GM21515 (cell line): ENCODE data around the gene CCNE1.

Experiments
- ATAC-seq: cut with Tn5 transposase; IDR thresholded peaks from one replicate; pipeline ENCODE4 v1.9.1; 2021; ENCODE audit not compliant: unreplicated experiment

Gene CCNE1

DNA sequence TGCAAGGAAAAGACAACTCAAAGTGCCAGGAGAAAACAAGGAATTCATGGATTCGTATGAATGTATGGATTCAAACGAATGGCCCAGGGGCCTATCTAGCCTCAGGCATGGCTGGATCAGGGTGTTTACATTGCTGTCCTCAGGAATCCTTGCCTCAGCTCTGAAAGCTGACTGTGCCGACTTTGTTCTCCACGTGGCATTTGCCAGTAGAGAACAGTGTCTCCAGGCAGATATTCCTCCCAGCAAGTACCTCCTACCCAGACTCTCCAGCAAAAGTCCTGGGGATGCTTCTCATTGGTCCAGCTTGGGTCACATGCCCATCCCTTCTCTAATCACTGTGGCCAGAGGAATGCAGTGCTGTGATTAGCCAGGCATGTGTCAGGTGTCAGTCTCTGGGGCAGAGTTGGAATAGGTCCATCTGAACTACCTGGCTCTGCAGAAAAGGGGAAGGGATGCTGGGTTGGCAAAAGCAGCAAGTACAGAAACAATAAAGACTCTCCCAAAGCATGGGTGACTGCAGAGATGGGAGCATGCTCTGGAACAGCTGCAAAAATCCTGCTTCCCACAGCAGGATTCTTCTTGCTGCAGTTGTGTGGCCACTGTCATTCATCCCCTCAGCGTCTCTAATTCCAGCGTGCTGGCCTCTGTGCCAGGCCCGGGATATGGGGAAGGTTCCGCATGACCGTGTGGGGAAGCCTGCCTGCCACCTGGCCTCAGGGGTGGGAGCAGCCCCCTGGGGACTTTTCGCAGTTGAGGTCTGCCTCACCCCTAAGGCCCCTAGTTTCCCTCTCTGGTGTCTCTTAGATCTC is 30.0 kb downstream of the CCNE1 start:
- ATAC-seq = no peak

DNA sequence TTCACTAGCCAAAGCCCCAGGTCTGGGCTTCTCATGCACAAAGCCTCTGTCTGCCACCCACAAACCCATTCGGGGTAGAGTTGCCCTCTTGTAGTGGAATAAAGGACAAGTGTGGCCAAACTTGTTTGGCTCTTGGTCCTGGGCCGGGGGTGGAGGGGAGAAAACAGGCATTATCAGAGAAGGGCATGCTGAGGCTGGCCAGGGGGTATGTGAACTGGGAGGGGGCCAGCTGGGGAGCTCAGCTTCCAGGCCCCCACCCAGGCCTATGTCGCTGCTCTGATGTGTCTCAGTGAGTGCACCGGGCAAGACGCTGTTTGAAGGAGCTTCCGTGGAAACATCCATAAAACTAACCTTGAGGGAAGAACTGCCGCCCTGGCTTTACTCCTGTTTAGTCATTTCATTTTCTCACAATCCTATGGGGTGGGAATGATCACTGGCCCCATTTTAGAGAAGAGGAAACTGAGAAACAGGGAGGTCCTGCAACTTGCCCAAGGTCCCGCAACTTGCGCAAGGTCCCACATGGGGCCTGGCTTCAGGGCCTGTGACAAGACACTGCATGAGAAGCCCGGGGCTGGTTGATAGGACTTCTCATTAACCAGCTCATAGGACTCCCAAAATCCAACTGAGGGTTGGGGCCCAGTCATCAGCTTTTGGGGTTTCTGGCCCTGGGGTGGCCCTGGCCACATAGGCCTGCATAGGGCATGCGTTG is 30.8 kb downstream of the CCNE1 start:
- ATAC-seq = no peak

DNA sequence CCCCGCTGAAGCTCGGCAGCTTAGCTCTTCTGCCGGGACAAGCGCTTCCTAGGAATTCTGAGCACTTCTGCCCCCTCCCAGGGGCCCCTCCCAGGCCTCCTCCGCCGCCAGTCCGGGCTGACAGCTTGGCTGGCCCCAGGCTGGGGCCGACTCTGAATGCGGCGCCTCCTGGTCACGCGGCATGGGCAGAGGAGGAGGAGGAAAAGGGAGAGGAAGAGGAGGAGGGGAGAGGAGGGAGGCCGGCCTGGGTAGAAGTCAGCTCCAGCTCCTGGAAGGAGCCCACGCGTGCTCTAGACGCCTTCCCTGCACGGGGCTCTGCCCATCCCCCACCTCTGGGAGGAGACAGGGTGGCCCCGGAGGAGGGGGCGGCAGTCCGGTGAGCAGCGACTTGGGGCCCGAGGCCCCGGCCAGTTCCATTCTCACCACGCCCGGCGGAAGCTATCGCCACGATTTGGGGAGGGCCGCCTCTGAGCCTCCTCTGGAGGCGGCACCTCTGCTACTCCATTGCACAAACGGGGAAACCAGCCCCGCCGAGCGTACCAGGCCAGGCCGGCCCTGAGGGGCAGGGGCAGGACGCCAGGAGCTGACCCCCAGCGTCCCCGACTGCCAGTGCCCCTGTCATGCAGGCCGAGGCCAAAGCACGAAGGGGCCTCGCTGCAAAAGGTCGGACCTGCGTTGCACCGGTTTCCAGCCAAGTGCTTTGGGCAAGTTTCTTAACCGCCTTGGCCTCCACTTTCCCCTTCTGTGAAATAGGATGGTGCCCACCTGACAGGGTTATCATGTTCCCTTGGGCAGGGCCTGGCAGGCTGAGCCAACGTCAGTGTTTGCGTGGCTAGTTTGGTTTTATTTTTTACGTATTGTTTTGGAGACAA is 31.6 kb downstream of the CCNE1 start:
- ATAC-seq = no peak

DNA sequence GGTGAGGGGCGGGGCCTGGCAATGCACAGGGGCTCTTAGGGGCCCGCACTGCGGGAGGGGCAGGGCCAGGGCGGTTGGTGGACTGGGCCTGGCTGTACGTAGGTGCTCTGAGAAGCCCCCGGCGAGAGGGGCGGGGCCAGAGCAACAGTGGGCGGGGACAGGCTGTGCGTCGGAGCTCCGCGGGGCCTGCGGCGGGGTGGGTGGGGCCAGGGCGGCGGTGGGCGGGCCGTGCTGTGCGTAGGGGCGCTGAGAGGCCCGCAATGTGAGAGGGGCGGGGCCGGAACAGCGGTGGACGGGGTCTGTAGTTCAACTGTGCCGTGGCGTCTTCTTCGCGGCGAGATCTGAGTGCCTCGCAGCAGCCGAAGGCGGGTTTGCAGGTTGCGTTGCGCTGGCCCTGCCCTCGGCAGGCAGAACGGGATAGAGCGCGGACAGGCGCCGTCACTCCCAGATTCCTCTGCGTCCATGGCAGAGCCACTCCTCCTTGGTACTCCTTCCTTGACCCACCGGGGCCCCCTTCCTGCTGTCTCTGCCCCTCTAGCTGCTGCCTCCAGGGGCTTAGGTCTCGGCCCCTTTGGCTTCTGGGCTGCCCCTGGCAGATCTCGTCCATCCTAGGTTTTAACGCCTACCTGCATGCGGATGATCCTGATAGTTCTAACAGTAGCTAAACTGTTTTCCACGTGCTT is 33.2 kb downstream of the CCNE1 start:
- ATAC-seq = peak; percentile 78

DNA sequence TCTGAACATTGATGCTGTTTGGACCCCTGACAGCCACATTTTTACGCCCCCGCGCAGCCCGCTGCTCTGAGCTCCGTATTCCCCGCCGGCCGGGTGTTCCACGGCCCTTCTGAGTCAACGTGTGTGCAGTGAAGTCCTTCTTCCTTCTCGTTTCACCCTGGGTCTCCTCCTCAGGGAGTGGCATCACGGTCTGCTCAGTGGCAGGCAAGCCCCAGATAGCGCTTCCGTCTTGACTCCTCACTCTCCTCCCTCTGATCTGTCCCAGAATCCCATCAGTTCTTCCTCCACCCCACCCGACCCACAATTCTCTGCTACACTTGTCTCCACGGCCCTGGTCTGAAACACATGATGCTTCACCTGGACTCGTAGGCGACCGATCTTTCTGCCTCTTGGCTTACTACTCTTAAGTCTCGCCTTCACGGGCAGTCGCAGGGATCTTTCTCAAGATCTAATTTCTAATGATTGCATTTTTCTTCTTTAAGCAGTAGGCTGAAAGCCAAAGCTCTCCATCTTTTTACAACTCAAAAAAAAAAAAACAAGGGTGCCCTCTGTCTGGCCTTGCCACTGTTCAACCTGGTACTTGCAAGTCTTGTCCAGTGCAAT is 33.9 kb downstream of the CCNE1 start:
- ATAC-seq = no peak

DNA sequence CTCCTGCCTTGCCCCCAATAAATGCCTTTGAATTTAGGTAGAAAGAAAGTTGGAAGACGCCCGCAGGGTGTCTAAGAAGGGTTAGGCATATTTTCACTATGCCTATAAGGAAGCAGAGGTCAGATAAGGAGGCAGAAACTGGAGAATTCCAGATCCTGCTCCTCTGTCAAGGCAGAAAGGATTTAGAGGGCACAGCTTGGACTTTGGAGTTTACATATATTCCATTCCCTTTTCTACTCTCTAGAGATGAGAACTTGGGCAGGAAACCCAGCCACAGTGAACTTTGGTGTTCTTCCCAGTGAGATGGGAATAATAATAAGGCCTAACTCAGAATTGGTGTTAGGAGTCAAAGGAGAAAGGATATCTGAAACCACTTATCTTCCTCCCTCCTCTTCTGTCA is 37.4 kb downstream of the CCNE1 start:
- ATAC-seq = no peak

DNA sequence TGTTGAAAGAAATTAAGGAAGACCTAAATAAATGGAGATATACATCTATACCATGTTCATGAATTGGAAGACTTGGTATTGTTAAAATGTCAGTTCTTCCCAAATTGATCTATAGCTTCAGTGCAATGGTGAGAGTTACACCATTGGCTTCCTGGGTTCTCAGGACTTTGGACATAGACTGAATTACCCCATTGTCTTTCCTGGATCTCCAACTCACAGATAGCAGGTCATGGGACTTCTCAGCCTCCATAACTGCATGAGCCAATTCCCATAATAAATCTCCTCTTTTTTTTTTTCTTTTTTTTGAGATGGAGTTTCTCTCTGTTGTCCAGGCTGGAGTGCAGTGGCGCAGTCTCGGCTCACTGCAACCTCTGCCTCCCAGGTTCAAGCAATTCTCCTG is 38.7 kb downstream of the CCNE1 start:
- no peak for ATAC-seq

DNA sequence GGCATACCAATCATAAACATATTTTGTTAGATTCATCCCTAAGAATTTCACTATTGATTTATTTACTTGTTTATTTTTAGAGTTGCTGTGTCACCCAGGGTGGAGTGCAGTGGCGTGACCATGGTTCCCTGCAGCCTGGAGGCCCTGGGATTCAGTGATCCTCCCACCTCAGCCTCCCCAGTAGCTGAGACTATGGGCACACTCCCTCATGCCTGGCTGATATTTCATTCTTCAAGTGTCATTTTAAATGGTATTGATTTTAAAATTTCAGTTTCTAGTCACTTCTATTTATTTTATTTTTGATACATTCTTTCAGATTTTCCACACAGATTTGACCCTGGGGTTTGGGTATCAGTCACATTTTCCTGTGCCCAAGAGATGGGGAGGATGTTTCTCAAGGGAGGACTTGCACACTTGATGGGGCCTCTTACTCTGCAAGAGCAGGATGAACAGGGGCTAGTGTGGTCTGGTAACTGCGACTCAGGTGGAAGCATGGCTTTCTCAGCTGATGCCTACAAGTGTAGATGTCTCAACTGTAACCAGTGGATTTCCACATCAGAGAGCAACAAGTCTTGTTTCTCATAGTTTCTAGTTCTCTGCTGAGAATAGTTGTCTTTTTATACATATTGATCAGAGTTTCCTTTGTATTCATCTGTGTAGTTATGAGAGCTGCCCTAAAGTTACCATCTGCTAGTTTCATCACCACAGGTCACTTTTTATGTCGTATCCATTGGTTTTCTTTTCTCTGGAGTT is 40.2 kb downstream of the CCNE1 start:
- ATAC-seq = peak; percentile 69

DNA sequence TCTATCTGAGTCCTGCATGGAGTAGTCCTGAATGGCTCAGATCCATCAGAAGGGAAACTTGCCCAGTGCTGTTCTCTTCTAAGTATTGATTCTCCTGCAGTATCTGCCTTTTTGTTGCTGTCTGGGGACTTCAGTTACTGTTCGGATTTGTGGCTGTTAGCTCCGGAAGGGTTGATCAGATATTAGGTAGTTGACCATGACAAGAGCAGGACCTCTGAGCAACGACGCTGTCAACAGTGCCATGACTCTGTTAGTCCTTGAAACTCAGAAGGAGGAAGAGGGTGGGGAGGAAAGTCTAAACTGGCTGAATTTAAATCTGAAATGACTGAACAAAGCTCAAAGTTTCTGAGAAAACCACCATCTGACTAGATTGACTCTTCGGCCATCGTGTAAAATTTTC is 42.2 kb downstream of the CCNE1 start:
- ATAC-seq = no peak

DNA sequence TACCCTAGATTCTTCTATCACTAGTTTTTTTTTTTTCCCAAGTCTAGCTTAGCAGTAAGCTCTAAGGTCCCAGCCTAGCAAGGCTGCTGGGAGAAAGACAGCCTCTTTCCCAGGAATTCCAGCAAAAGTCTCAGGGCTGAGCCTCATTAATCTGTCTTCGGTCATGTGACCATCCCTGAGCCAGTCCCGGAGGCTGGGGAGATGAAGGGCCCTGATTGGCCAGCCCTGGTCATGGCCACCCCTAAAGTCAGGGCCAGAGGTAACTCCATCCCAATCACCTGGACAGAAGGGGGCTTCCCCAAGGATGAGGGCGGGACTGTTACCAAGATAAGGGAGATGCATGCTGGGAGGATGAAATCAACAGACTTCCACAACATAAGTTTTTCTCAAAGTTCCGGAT is 43.3 kb downstream of the CCNE1 start:
- no peak for ATAC-seq

DNA sequence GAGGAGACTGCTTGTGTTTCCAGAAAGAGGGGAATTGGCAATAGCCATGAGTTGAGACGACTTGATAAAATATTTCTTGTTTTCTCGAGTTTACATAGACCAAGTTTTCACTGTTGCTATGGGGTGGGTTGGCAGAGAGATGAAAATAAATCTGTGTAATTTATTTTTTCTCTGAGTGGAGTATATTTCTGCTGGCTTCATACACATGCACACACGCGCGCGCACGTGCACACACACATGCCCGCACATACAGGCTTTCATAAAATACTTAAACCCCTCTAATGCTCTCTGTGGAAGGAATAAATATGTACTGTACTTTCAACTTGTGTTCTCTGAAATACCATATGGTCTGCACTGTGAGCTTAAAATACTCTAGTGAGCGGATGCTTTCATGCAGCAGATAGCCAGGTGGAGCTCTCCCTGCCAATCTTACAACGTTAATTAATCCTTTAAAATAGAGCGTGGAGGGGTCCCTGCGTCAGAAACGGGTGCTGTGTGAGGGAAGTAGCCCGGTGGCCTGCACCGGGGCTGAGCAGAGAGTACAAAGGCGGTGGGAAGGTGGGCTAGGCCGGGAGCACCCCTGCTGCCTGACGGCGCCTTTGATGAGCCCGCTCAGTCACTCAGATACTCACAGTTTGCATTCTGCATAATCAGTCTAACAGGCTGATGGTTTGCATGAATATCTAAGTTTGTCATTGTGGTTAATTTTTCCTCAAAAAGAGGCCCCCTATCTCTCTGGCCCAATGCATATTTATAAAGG is 44.1 kb downstream of the CCNE1 start:
- no peak for ATAC-seq

DNA sequence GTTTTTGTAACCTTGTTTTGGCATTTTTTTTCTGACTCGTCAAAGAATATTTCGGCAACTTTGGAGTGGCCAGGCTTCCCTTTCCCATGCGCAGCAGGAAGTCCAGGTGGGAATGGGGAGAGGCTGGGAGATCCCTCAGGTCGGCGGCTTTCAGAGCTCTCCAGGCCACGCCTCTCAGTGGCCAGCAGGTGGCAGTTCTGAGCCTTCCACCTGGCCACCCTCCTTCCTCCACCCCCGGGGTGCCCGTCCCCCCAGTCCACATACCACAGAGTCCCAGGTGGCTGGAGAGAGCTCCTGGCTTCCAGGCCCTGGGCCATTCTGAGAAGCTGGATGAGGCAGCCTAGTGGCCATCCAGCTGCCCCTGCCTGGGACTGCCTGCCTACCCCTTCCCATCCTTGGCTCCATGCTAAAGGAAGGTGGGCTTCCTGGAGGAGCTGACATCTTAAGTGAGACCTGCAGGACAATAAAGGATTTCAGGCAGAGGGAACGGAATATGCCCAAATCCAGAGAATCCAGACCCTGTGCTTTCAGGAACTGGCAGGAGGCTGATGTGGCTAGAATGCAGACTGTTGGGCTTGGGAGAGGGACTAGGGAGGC is 46.3 kb downstream of the CCNE1 start:
- no peak for ATAC-seq

DNA sequence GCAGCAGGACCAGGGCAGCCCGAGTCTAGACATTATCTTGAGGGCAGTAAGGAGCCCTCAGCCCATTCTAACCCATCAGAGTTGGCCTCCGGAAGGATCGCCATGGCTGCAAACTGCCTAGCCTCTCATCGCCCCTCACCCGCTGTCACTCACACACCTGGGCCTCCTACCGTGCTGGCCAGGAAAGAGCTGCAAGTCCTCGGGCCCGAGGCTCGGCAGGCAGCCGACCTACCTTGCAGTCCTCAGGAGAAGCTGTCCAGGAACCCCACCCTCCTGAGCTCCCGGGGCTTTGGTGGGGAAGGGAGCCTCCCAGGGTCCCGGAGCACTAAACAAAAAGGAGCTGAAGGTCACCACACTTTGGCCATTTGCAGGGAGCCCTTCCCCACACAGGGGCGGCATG is 46.8 kb downstream of the CCNE1 start:
- no peak for ATAC-seq

DNA sequence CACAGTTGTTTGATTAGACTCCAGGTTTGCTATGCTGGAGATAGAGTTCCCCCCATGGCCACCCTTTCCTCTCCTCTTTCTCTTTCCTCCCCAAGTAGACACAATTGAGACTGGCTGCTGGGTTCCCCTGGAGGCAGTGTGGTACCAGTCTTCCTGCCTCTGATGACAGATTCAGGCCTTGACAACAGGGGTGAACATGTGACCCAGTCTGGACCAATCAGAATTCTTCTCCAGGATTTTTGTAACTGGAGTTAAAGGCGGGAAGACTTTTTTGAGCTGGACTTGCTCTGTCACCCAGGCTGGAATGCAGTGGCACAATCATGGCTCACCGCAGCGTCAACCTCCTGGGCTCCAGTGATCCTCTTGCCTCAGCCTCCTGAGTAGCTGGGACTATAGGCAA is 48.7 kb downstream of the CCNE1 start:
- no peak for ATAC-seq

DNA sequence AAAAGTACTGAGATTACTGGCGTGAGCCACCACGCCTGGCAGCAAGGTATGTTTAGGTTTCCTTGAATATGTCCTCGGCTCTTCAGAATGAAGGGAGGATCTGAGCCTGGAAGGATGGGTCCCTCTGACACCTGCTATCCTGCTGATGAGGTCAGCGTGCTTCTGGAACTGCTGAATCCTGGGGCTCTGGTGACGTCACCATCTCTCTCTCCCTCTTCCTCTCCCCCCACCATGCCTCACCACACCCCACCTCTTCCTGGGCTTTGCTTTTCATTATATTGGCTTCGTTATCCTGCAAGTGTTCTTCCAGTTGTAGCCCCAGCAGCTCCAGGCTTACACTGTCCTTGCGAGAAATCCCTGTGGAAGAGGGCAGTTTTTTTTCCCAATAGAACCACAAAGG is 49.8 kb downstream of the CCNE1 start:
- ATAC-seq = no peak

DNA sequence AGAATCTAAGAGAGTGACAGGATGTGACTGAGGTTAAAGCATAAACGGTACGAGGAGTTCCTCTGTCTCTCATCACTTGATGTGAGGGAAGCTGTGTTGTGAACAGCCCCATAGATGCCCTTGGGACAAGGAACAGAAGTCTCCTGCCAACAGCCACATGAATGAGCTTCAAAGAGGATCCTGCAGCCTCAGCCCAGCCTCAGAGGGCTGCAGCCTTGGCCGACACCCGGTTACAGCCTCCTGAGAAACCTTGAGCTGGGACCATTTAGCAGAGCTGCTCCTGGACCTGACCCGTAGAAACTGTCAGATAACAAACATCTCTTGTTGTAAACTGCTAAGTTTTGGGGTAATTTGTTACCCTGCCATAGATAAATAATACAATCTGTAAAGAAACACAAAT is 54.2 kb downstream of the CCNE1 start:
- ATAC-seq = no peak

DNA sequence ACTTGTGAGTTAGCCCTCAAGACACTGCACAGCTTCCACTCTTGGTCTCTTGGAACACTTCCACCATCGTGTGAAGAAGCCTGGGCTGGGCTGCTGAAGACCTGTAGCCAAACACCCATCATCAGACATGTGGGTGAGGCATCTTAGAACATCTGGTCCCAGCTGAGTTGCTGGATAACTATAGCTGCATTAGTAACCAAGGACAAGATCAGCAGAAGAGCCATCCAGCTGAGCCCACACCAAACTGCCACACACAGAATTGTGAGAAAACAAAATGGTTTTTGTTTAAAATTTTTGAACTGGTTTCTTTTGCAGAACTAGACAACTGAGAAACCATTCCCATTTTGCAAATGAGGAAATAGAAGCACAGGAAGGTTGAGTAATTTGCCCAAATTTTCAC is 56.2 kb downstream of the CCNE1 start:
- no peak for ATAC-seq

DNA sequence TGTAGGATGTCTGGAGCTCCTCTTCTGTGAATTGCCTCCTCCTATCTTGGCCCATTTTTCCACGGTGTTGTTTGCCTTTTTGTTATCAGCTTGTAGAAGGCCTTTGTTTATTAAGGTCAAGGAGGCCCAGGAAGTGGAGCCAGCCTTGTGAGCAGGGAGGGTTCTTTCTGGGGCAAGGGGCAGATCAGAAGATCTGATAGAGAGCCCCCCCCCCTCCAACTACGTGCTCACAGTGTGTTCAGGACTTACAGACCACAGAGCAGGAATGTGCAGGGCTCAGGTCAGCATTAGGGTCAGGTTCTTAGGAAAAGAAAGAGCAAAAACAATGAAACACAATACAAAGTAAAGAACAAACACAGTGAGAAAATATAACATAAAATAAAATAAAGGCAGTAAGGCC is 59.4 kb downstream of the CCNE1 start:
- no peak for ATAC-seq

DNA sequence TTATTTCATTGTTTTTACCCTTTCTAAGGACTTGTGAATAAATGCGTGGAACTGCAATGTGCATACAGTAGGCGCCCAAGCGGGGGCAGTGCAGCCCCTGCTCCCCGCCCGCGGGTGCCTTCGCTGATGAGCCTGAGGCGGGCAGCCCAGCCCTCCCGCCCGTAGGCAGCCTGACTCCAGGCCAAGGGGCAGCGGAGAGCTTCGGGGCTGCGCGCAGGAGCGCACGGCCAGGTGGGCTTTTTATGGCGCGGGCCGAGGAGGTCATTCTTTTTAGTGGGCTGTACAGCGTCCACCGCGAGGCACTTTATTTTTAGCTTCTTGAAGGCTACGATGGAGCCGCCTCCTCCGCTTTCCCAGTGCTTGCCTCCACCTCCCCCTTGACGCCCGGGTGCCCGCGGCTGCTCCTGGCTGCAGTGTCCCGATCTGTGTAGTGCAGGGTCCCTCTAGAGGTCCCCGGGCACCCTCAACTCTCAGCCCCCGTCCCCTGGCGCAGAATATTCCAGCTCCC is 60.5 kb downstream of the CCNE1 start:
- ATAC-seq = no peak
